Measurements from ENCODE around the gene NCBP2L.

NCBP2L gene

GRCh38 chrX:107818900-107819521 lies 41.5 kb downstream of the NCBP2L start:
- no peak for DNase-seq

- no peak for DNase-seq
Measured at GRCh38 chrX:107823042-107823441, 45.5 kb downstream of the NCBP2L start.

- DNase-seq = peak; percentile 31
Measured at GRCh38 chrX:107823456-107823855, 45.9 kb downstream of the NCBP2L start.

- no peak for DNase-seq
Measured at GRCh38 chrX:107825698-107826237, 48.2 kb downstream of the NCBP2L start, which contains the start of gene MID2. Gene MID2, plus strand, starts transcription at chrX:107825866. Its CDS starts 561 bp downstream, at chrX:107826427.

GRCh38 chrX:107826238-107827029 lies 48.9 kb downstream of the NCBP2L start:
- no peak for DNase-seq

GRCh38 chrX:107827030-107827831 lies 49.7 kb downstream of the NCBP2L start:
- DNase-seq = no peak

- DNase-seq = no peak
Measured at GRCh38 chrX:107827852-107828251, 50.3 kb downstream of the NCBP2L start.

GRCh38 chrX:107829878-107830277 lies 52.3 kb downstream of the NCBP2L start:
- no peak for DNase-seq

GRCh38 chrX:107831071-107831730 lies 53.7 kb downstream of the NCBP2L start:
- no peak for DNase-seq

GRCh38 chrX:107834275-107835201 lies 57.0 kb downstream of the NCBP2L start:
- DNase-seq = no peak

- no peak for DNase-seq
Measured at GRCh38 chrX:107836958-107837357, 59.4 kb downstream of the NCBP2L start.

- no peak for DNase-seq
Measured at GRCh38 chrX:107840971-107841370, 63.4 kb downstream of the NCBP2L start.

GRCh38 chrX:107842715-107843400 lies 65.3 kb downstream of the NCBP2L start:
- no peak for DNase-seq
